H1 (cell line): ENCODE data around the gene ASS1. TPM values are rescaled to one million over a fixed set of nuclear protein-coding genes. Genes with fewer than 3 reads are reported as not detected.

ENCODE experiments used
- CTCF ChIA-PET: fragments of 300-600 bp; sonication (Branson Sonifier 250); formaldehyde crosslinking; loops from one replicate; lab custom pipeline; 2021; ENCODE audit not compliant: partially characterized antibody; lab: Charles Lee
- POLR2A ChIA-PET: fragments of 300-600 bp; sonication (Branson Sonifier 250); formaldehyde crosslinking; loops from one replicate; lab custom pipeline; 2021; ENCODE audit warnings: inconsistent platforms; ENCODE audit not compliant: partially characterized antibody; lab: Charles Lee
- DNase-seq, 2 experiments: peaks; one replicate each; pipeline versions ENCODE4 v3.0.0 to v3.0.0-alpha.2; 2010 to 2022; ENCODE audit warnings: low spot score in 2 of 2, low read depth in 1 of 2, mixed read lengths in 1 of 2
- FAIRE-seq: peaks from 2 replicates; lab custom pipeline; 2011; peaks lifted over from hg19 to GRCh38; lab: Jason Lieb, UNC
- H2AFZ ChIP-seq: 2 replicates; pipeline ENCODE4 v1.8.1; 2012; ENCODE audit warnings: low read length, inconsistent platforms
- H2AK5ac ChIP-seq: 2 replicates; pipeline ENCODE4 v1.6.1; 2013; ENCODE audit warnings: low read depth, low read length
- H2BK120ac ChIP-seq: replicated peaks from 2 replicates; pipeline ENCODE3; 2013; ENCODE audit warnings: low read depth, low read length, inconsistent platforms
- H2BK12ac ChIP-seq: 2 replicates; pipeline ENCODE4 v1.6.1; 2013; ENCODE audit warnings: low read depth, low read length
- H2BK15ac ChIP-seq: 2 replicates; pipeline ENCODE4 v1.6.1; 2013; ENCODE audit warnings: low read length
- H2BK20ac ChIP-seq: 2 replicates; pipeline ENCODE4 v1.6.1; 2013; ENCODE audit warnings: low read length
- H2BK5ac ChIP-seq: 2 replicates; pipeline ENCODE4 v1.6.1; 2013; ENCODE audit warnings: low read depth, low read length
- H3K14ac ChIP-seq: 2 replicates; pipeline ENCODE4 v1.6.1; 2013; ENCODE audit warnings: inconsistent platforms; ENCODE audit not compliant: insufficient read length
- H3K18ac ChIP-seq: 2 replicates; pipeline ENCODE4 v1.6.1; 2013; ENCODE audit warnings: low read length; ENCODE audit errors: extremely low read depth
- H3K23ac ChIP-seq: 2 replicates; pipeline ENCODE4 v1.6.1; 2013; ENCODE audit warnings: inconsistent platforms; ENCODE audit not compliant: insufficient read length
- H3K23me2 ChIP-seq: 2 replicates; pipeline ENCODE4 v1.6.1; 2013; ENCODE audit warnings: low read depth, low read length
- H3K27ac ChIP-seq: 2 replicates; pipeline ENCODE4 v1.6.1; 2011; ENCODE audit warnings: low read depth, low read length, inconsistent platforms
- H3K27me3 ChIP-seq, 4 experiments: replicated peaks in 1 of 4; 1 replicate in 1 of 4; 2 replicates in 3 of 4; pipeline versions ENCODE4 v1.6.1 to v1.8.1; 2011 to 2013; ENCODE audit warnings: low read length in 3 of 4, mild to moderate bottlenecking in 3 of 4, inconsistent platforms in 2 of 4, mixed read lengths in 2 of 4, moderate library complexity in 1 of 4; ENCODE audit not compliant: control insufficient read depth in 3 of 4, insufficient read depth in 3 of 4; ENCODE audit errors: extremely low read depth in 1 of 4
- H3K36me3 ChIP-seq, 4 experiments: 2 replicates each; pipeline versions ENCODE4 v1.6.1 to v1.8.1; 2011 to 2013; ENCODE audit warnings: mild to moderate bottlenecking in 4 of 4, low read length in 3 of 4, moderate library complexity in 2 of 4, control low read depth in 1 of 4, inconsistent platforms in 1 of 4; ENCODE audit not compliant: insufficient read depth in 4 of 4, control insufficient read depth in 2 of 4
- H3K4ac ChIP-seq: replicated peaks from 2 replicates; pipeline ENCODE3; 2013; ENCODE audit warnings: low read length, low read depth, mixed read lengths, inconsistent platforms; ENCODE audit not compliant: insufficient read length
- H3K4me1 ChIP-seq, 4 experiments: replicated peaks in 1 of 4; 1 replicate in 1 of 4; 2 replicates in 3 of 4; pipeline versions ENCODE4 v1.6.1 to v1.8.1; 2011 to 2013; ENCODE audit warnings: low read length in 3 of 4, inconsistent platforms in 2 of 4, mixed read lengths in 1 of 4; ENCODE audit not compliant: insufficient read depth in 4 of 4, control insufficient read depth in 3 of 4
- H3K4me2 ChIP-seq, 2 experiments: 2 replicates each; pipeline versions ENCODE4 v1.6.1 to v1.8.1; 2011 to 2013; ENCODE audit warnings: low read depth in 2 of 2, low read length in 2 of 2, control low read depth in 1 of 2, inconsistent platforms in 1 of 2, mild to moderate bottlenecking in 1 of 2; ENCODE audit not compliant: insufficient read depth in 1 of 2
- H3K4me3 ChIP-seq, 4 experiments: fragments of 200-600, 300-600 bp in 1 of 4; sonication (generic), shearing (Covaris generic), sonication (Bioruptor Twin) in 1 of 4; 2 replicates each; pipeline versions ENCODE4 v1.5.1 to v1.8.1; 2011 to 2016; ENCODE audit warnings: low read length in 4 of 4, low read depth in 3 of 4, control low read depth in 2 of 4, inconsistent platforms in 2 of 4, mild to moderate bottlenecking in 2 of 4, mixed read lengths in 1 of 4, moderate library complexity in 1 of 4; ENCODE audit not compliant: insufficient read depth in 2 of 4; ENCODE audit errors: extremely low read depth in 1 of 4
- H3K56ac ChIP-seq: replicated peaks from 2 replicates; pipeline ENCODE3; 2013; ENCODE audit warnings: low read depth, mild to moderate bottlenecking, mixed read lengths, low read length, inconsistent platforms; ENCODE audit not compliant: insufficient read length
- H3K79me1 ChIP-seq: 2 replicates; pipeline ENCODE4 v1.6.1; 2013; ENCODE audit warnings: low read depth, low read length, control low read depth
- H3K79me2 ChIP-seq, 2 experiments: 2 replicates each; pipeline versions ENCODE4 v1.6.1 to v1.8.1; 2012 to 2013; ENCODE audit warnings: low read length in 2 of 2, mild to moderate bottlenecking in 2 of 2, inconsistent platforms in 1 of 2; ENCODE audit not compliant: insufficient read depth in 2 of 2, control insufficient read depth in 1 of 2
- H3K9ac ChIP-seq, 4 experiments: replicated peaks in 1 of 4; 1 replicate in 1 of 4; 2 replicates in 3 of 4; pipeline versions ENCODE4 v1.6.1 to v1.8.1; 2011 to 2013; ENCODE audit warnings: low read depth in 3 of 4, low read length in 3 of 4, control low read depth in 2 of 4, mild to moderate bottlenecking in 2 of 4, moderate library complexity in 2 of 4, inconsistent platforms in 1 of 4; ENCODE audit errors: extremely low read depth in 1 of 4
- H3K9me3 ChIP-seq, 2 experiments: 2 replicates each; pipeline versions ENCODE4 v1.6.1 to v1.8.1; 2012 to 2013; ENCODE audit warnings: mild to moderate bottlenecking in 2 of 2, moderate library complexity in 2 of 2, control low read depth in 1 of 2, inconsistent platforms in 1 of 2, low read depth in 1 of 2, low read length in 1 of 2, mixed read lengths in 1 of 2; ENCODE audit not compliant: insufficient read depth in 2 of 2
- H4K20me1 ChIP-seq, 2 experiments: replicated peaks in 1 of 2; 2 replicates each; pipeline versions ENCODE3 to v1.8.1; 2011 to 2013; ENCODE audit warnings: inconsistent platforms in 2 of 2, low read length in 2 of 2, mild to moderate bottlenecking in 1 of 2; ENCODE audit not compliant: insufficient read depth in 2 of 2, control insufficient read depth in 1 of 2
- H4K5ac ChIP-seq: 2 replicates; pipeline ENCODE4 v1.6.1; 2013; ENCODE audit warnings: low read length, low read depth, mixed read lengths, inconsistent platforms; ENCODE audit not compliant: insufficient read length
- H4K8ac ChIP-seq: 2 replicates; pipeline ENCODE4 v1.8.0; 2013; ENCODE audit warnings: mild to moderate bottlenecking, moderate library complexity, low read length, inconsistent platforms; ENCODE audit not compliant: insufficient read depth; ENCODE audit errors: extremely low read depth
- H4K91ac ChIP-seq: replicated peaks from 2 replicates; pipeline ENCODE3; 2013; ENCODE audit warnings: low read length, mixed read lengths, inconsistent platforms; ENCODE audit not compliant: insufficient read length
- EP300 ChIP-seq, 2 experiments: IDR thresholded peaks; 1 replicate in 1 of 2; 2 replicates in 1 of 2; pipeline ENCODE4 v1.6.1; 2011 to 2012; ENCODE audit warnings: low read depth in 2 of 2, low read length in 2 of 2, mild to moderate bottlenecking in 2 of 2, borderline replicate concordance in 1 of 2, inconsistent platforms in 1 of 2, moderate library complexity in 1 of 2
- POLR2AphosphoS5 ChIP-seq: IDR thresholded peaks from 2 replicates; pipeline ENCODE4 v1.6.1; 2011; ENCODE audit warnings: low read depth, low read length
- RFX5 ChIP-seq: IDR thresholded peaks from 2 replicates; pipeline ENCODE4 v1.6.1; 2011; ENCODE audit warnings: low read depth, low read length, improper control_type of control experiment, borderline replicate concordance
- SIN3A ChIP-seq, 2 experiments: IDR thresholded peaks in 1 of 2; conservative IDR thresholded peaks in 1 of 2; 2 replicates each; pipeline ENCODE4 v1.6.1; 2011 to 2012; ENCODE audit warnings: low read length in 2 of 2, improper control_type of control experiment in 1 of 2, low read depth in 1 of 2, mild to moderate bottlenecking in 1 of 2
- SIX5 ChIP-seq: IDR thresholded peaks from 2 replicates; pipeline ENCODE4 v1.6.1; 2011; ENCODE audit warnings: mild to moderate bottlenecking, low read depth, low read length
- TBP ChIP-seq: IDR thresholded peaks from 2 replicates; pipeline ENCODE4 v1.6.1; 2011; ENCODE audit warnings: low read depth, low read length, improper control_type of control experiment
- TCF12 ChIP-seq: IDR thresholded peaks from 2 replicates; pipeline ENCODE4 v1.6.1; 2011; ENCODE audit warnings: low read depth, mild to moderate bottlenecking, low read length
- WGBS, 2 experiments: shearing (Covaris generic) in 1 of 2; methylation state at CpG; one replicate each; pipeline versions ENCODE4 v1.1.6 to v1.1.7; 2013 to 2015; ENCODE audit warnings: low lambda C conversion rate in 2 of 2, mixed read lengths in 2 of 2, inconsistent platforms in 1 of 2, low coverage in 1 of 2, missing lambda C conversion rate in 1 of 2; ENCODE audit not compliant: insufficient replicate concordance in 2 of 2, insufficient coverage in 1 of 2, insufficient read length in 1 of 2; ENCODE audit errors: extremely low coverage in 1 of 2, missing lambda C conversion rate in 1 of 2; 5-methylcytosine and 5-hydroxymethylcytosine counted together
- polyA plus RNA-seq, 7 experiments: library from polyadenylated mRNA; depleted of rRNA in 3 of 7; stranded (reverse) in 5 of 7; unstranded in 2 of 7; fragments of >200 nt in 5 of 7; fragments of 200-250 nt in 2 of 7; gene quantifications; 1 replicate in 5 of 7; 2 replicates in 1 of 7; 4 replicates in 1 of 7; pipeline versions ENCODE4 v1.2.1 to v1.2.3, GENCODE V29; 2011 to 2013; ENCODE audit warnings: missing spikeins in 2 of 7, mixed read lengths in 2 of 7
- total RNA-seq: library from RNA; stranded (reverse); fragmentation: NEBNext Ultra II Directional; extraction: Animal tissue kit (Norgen Biotek cat#: 25700); gene quantifications from 2 replicates; pipeline ENCODE4 v1.2.1, GENCODE V29; 2021

ASS1 gene
- total and polyA plus RNA-seq, 2 of the 8 experiments (the other 6 are each of a cell fraction or from before 2014, with no cell fraction given): 108 to 296 TPM

- H2AK5ac ChIP-seq: no peak overlapping the region
- ChIA-PET CTCF (interaction anchor here (1.0 to 1.9 kb wide), 8 partner anchors 10 to 165 kb away, joined by 3 to 6 read pairs (median 4); no protein-coding TSS in a partner anchor), POLR2A (interaction anchor here (0.8 to 1.5 kb wide), 3 partner anchors 17 to 170 kb away, joined by 3 to 5 read pairs (median 4); no protein-coding TSS in a partner anchor)
- no peaks in the 10 kb centered on the region for H3K79me2 ChIP-seq
- 92% methylated on average over 5 of the region's 5 CpGs; no CpG with 5 or more reads in 1 of the 2 experiments for WGBS, 2 experiments
- H3K56ac ChIP-seq: no peak overlapping the region
- H3K4me1 ChIP-seq: peaks cover 0 to 33% (median 18%) of the 10 kb centered on the region in 4 experiments; a peak in 6 of 7 replicates
- H2BK15ac ChIP-seq: no peak overlapping the region
- H3K14ac ChIP-seq: no peak overlapping the region
- H3K4ac ChIP-seq: no peak overlapping the region
- H3K36me3 ChIP-seq: no peaks in the 10 kb centered on the region
- H2BK5ac ChIP-seq: no peak overlapping the region
- TF ChIP-seq TBP: no peak
- no peak for TF ChIP-seq SIX5
- no peak for TF ChIP-seq RFX5
- TF ChIP-seq SIN3A (conservative IDR thresholded peaks at IDR 0.05 in 1 of 2, IDR thresholded peaks at IDR 0.05 in 1 of 2; ENCODE audit: low read depth in 1 of 2, low read length in 2 of 2): no peak
- TF ChIP-seq TCF12: no peak
- no peak for TF ChIP-seq EP300 (IDR thresholded peaks at IDR 0.05; ENCODE audit: borderline replicate concordance in 1 of 2, low read depth in 2 of 2, low read length in 2 of 2)
- TF ChIP-seq POLR2AphosphoS5: no peak
- no peak for FAIRE-seq
- no peak overlapping the region for H4K8ac ChIP-seq
- H2BK12ac ChIP-seq: 0 out of 2 replicates have a peak overlapping the region, but pooled peaks have one; percentile 81
- H2AFZ ChIP-seq: no peak overlapping the region
- no peak overlapping the region for H3K23ac ChIP-seq
- H3K9me3 ChIP-seq: no peaks in the 10 kb centered on the region
- H3K9ac ChIP-seq: no peak overlapping the region
- H2BK20ac ChIP-seq: no peak overlapping the region
- H2BK120ac ChIP-seq: no peak overlapping the region
- no peaks in the 10 kb centered on the region for H3K23me2 ChIP-seq
- H4K20me1 ChIP-seq: no peaks in the 10 kb centered on the region
- no peaks in the 10 kb centered on the region for H3K79me1 ChIP-seq
- no peaks in the 10 kb centered on the region for H3K27me3 ChIP-seq
- H3K27ac ChIP-seq: no peak overlapping the region
- no peak for DNase-seq
- no peak overlapping the region for H3K18ac ChIP-seq
- H3K4me2 ChIP-seq: no peak overlapping the region
- no peak overlapping the region for H3K4me3 ChIP-seq
- no peak overlapping the region for H4K91ac ChIP-seq
- no peak overlapping the region for H4K5ac ChIP-seq
These were observed 75.2 kb downstream of the ASS1 start for GRCh38 chr9:130519927-130520326.
